HepG2 (cell line): ENCODE measurements around the gene ADGRG4. TPM values are rescaled to one million over a fixed set of nuclear protein-coding genes. Genes with fewer than 3 reads are reported as not detected.

Experiments used
- ATAC-seq: fragments of 200-7000 bp; cut with Tn5 transposase; 3 replicates; pipeline ENCODE4 v1.9.1; 2020; ENCODE audit warnings: mild to moderate bottlenecking, moderate library complexity
- BruUV-seq: library from RNA; stranded (reverse); fragments of 400-500 nt; replicated peaks from 2 replicates; lab custom pipeline; 2021; lab: Mats Ljungman, UMichigan
- CTCF ChIA-PET: fragments of 300-600 bp; formaldehyde crosslinking; extraction: SDS; loops from one replicate; lab custom pipeline; 2021; ENCODE audit warnings: low total read pairs, inconsistent platforms, low intra/inter-chr PET ratio; lab: Yijun Ruan, JAX
- POLR2A ChIA-PET: fragments of 350-600 bp; sonication (Branson Sonifier 250); formaldehyde crosslinking; loops from one replicate; lab custom pipeline; 2020; ENCODE audit warnings: antibody characterized with exemption, inconsistent platforms; lab: Yijun Ruan, JAX
- DNase-seq: peaks from one replicate; pipeline ENCODE4 v3.0.0-alpha.2; 2015; ENCODE audit warnings: low spot score
- FAIRE-seq: peaks from 3 replicates; lab custom pipeline; 2011; peaks lifted over from hg19 to GRCh38; lab: Jason Lieb, UNC
- H2AFZ ChIP-seq: one replicate; pipeline ENCODE4 v1.6.1; 2011; ENCODE audit warnings: low read length, inconsistent platforms
- H3K27ac ChIP-seq: fragments of 300-600 bp; 3 replicates; pipeline ENCODE4 v1.8.0; 2011; ENCODE audit warnings: mixed run types, mild to moderate bottlenecking, mixed read lengths, low read length, inconsistent platforms; ENCODE audit not compliant: insufficient read depth; ENCODE audit errors: extremely low read length
- H3K27me3 ChIP-seq, 2 experiments: fragments of 200-600 bp in 1 of 2; 2 replicates in 1 of 2; 3 replicates in 1 of 2; pipeline versions ENCODE4 v1.6.0 to v1.8.0; 2011; ENCODE audit warnings: low read length in 2 of 2, mild to moderate bottlenecking in 2 of 2, moderate library complexity in 2 of 2, inconsistent platforms in 1 of 2; ENCODE audit not compliant: insufficient read depth in 2 of 2, control insufficient read depth in 1 of 2
- H3K36me3 ChIP-seq, 2 experiments: fragments of 200-600 bp in 1 of 2; replicated peaks in 1 of 2; 2 replicates in 1 of 2; 3 replicates in 1 of 2; pipeline versions ENCODE4 v1.5.1 to v1.8.0; 2011; ENCODE audit warnings: low read length in 2 of 2, inconsistent platforms in 1 of 2; ENCODE audit not compliant: insufficient read depth in 2 of 2, control insufficient read depth in 1 of 2
- H3K4me1 ChIP-seq: 2 replicates; pipeline ENCODE4 v1.5.1; 2012; ENCODE audit warnings: low read length, inconsistent platforms; ENCODE audit not compliant: insufficient read depth
- H3K4me2 ChIP-seq: 2 replicates; pipeline ENCODE4 v1.6.0; 2011; ENCODE audit warnings: low read depth, low read length, inconsistent platforms
- H3K4me3 ChIP-seq, 3 experiments: fragments of 200-600 bp in 1 of 3; sonication (generic), shearing (Covaris generic) in 1 of 3; replicated peaks in 1 of 3; 2 replicates each; pipeline ENCODE4 v1.5.1; 2011 to 2016; ENCODE audit warnings: low read length in 3 of 3, inconsistent platforms in 2 of 3, low read depth in 2 of 3, mild to moderate bottlenecking in 2 of 3, control low read depth in 1 of 3, mixed read lengths in 1 of 3; ENCODE audit not compliant: insufficient read depth in 1 of 3
- H3K79me2 ChIP-seq: one replicate; pipeline ENCODE4 v1.6.1; 2011; ENCODE audit warnings: low read length, inconsistent platforms; ENCODE audit not compliant: insufficient read depth
- H3K9ac ChIP-seq: 2 replicates; pipeline ENCODE4 v1.6.0; 2011; ENCODE audit warnings: mild to moderate bottlenecking, low read depth, low read length, inconsistent platforms; ENCODE audit not compliant: insufficient read depth
- H3K9me3 ChIP-seq: 2 replicates; pipeline ENCODE4 v1.5.1; 2012; ENCODE audit warnings: mild to moderate bottlenecking, low read length
- H4K20me1 ChIP-seq: 2 replicates; pipeline ENCODE4 v1.6.0; 2011; ENCODE audit warnings: inconsistent platforms, mild to moderate bottlenecking, low read length, moderate library complexity; ENCODE audit not compliant: insufficient read depth
- AGO1 ChIP-seq: fragments of 200-400 bp; formaldehyde crosslinking; IDR thresholded peaks from 2 replicates; pipeline ENCODE4 v1.6.1; 2017; ENCODE audit warnings: mild to moderate bottlenecking, low read depth, low read length, moderate library complexity; ENCODE audit not compliant: poor library complexity, severe bottlenecking
- MEIS2 ChIP-seq: sonication (generic); formaldehyde crosslinking; IDR thresholded peaks from 2 replicates; pipeline ENCODE4 v1.9.0; 2021; ENCODE audit warnings: mild to moderate bottlenecking, missing genetic modification reagents
- ZBTB26 ChIP-seq: IDR thresholded peaks from 2 replicates; pipeline ENCODE4 v1.6.1; 2016; ENCODE audit warnings: missing compliant biosample characterization, missing genetic modification reagents, borderline replicate concordance
- ZNF292 ChIP-seq: sonication (generic); formaldehyde crosslinking; IDR thresholded peaks from 2 replicates; pipeline ENCODE4 v1.8.1; 2022; ENCODE audit warnings: mild to moderate bottlenecking, low read depth, missing genetic modification reagents, borderline replicate concordance
- WGBS: methylation state at CpG from one replicate; pipeline ENCODE4 v1.1.6; 2017; ENCODE audit warnings: low lambda C conversion rate; 5-methylcytosine and 5-hydroxymethylcytosine counted together
- in situ Hi-C: cut with HindIII; loops from 2 replicates; pipeline ENCODE4 v1.10.0; 2017; ENCODE audit warnings: low pct_unique_long_range_greater_than_20kb; ENCODE audit not compliant: extremely low pct_ligation_motif_present
- intact Hi-C: fragments of 100-400 bp; cut with micrococcal nuclease; formaldehyde crosslinking; loops from one replicate; pipeline ENCODE4 v1.10.0; 2022; ENCODE audit not compliant: unreplicated experiment
- polyA plus RNA-seq, 8 experiments: library from polyadenylated mRNA; depleted of rRNA in 3 of 8; stranded (reverse) in 7 of 8; unstranded in 1 of 8; fragments of >200 nt; fragmentation: Illumina TruSeq in 4 of 8; extraction: Trizol in 4 of 8; gene quantifications; 2 replicates each; pipeline versions ENCODE4 v1.2.1 to v1.2.3, GENCODE V29; 2011 to 2016; ENCODE audit warnings: low read depth in 4 of 8, missing spikeins in 1 of 8, mixed read lengths in 1 of 8; ENCODE audit not compliant: insufficient read depth in 1 of 8
- total RNA-seq, 5 experiments: library from RNA; depleted of rRNA; stranded (reverse); fragments of >200 nt; fragmentation: Illumina TruSeq; extraction: Trizol; gene quantifications; 2 replicates each; pipeline ENCODE4 v1.2.3, GENCODE V29; 2016; ENCODE audit warnings: low read depth in 1 of 5
- TF ChIP-seq, protein P1 (sequence below): sonication (generic); formaldehyde crosslinking; IDR thresholded peaks from 2 replicates; pipeline ENCODE4 v1.4.0; 2020; ENCODE audit warnings: missing genetic modification reagents

ADGRG4 gene
- total and polyA plus RNA-seq, 2 of the 13 experiments (the other 11 are each of a cell fraction or from before 2014, with no cell fraction given): not detected

GRCh38 chrX:136369377-136369776 is 68.6 kb downstream of the ADGRG4 start (continued):
- TF ChIP-seq, protein P1, sequence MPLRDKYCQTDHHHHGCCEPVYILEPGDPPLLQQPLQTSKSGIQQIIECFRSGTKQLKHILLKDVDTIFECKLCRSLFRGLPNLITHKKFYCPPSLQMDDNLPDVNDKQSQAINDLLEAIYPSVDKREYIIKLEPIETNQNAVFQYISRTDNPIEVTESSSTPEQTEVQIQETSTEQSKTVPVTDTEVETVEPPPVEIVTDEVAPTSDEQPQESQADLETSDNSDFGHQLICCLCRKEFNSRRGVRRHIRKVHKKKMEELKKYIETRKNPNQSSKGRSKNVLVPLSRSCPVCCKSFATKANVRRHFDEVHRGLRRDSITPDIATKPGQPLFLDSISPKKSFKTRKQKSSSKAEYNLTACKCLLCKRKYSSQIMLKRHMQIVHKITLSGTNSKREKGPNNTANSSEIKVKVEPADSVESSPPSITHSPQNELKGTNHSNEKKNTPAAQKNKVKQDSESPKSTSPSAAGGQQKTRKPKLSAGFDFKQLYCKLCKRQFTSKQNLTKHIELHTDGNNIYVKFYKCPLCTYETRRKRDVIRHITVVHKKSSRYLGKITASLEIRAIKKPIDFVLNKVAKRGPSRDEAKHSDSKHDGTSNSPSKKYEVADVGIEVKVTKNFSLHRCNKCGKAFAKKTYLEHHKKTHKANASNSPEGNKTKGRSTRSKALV (CRISPR knock-in tag): no peak
- TF ChIP-seq ZBTB26 (CRISPR knock-in tag) (no peak), ZNF292 (no peak)

- no peaks in the 10 kb centered on the region for H3K27me3 ChIP-seq
- intact Hi-C loops: no loop called here
- H3K9me3 ChIP-seq: no peaks in the 10 kb centered on the region
- H3K9ac ChIP-seq: no peak overlapping the region
- WGBS: 4% methylated on average over 5 of the region's 5 CpGs
- POLR2A ChIA-PET: no interaction called here
- no peaks in the 10 kb centered on the region for H3K4me1 ChIP-seq
- no peak for FAIRE-seq
- in situ Hi-C loops: no loop called here
- TF ChIP-seq AGO1 (no peak), MEIS2 (no peak)
- TF ChIP-seq, all 625 proteins: peak for 0
- ATAC-seq: no peak
- no peak overlapping the region for H3K4me3 ChIP-seq
- no peaks in the 10 kb centered on the region for H3K79me2 ChIP-seq
- H3K4me2 ChIP-seq: no peak overlapping the region
- no peak overlapping the region for H2AFZ ChIP-seq
- CTCF ChIA-PET: no interaction called here
- H3K36me3 ChIP-seq: no peaks in the 10 kb centered on the region
- no peak for DNase-seq
- no peaks in the 10 kb centered on the region for H4K20me1 ChIP-seq
- H3K27ac ChIP-seq: no peak overlapping the region
- no TSS peak for BruUV-seq
Measured at GRCh38 chrX:136376713-136377112, 76.0 kb downstream of the ADGRG4 start.
